GM19395 (cell line): ENCODE measurements around the gene CDH23.

Experiments used
- ATAC-seq: cut with Tn5 transposase; IDR thresholded peaks from one replicate; pipeline ENCODE4 v1.9.1; 2021; ENCODE audit warnings: mild to moderate bottlenecking, moderate library complexity; ENCODE audit not compliant: unreplicated experiment

Gene CDH23

GRCh38 chr10:71852355-71852937 lies 455.7 kb downstream of the CDH23 start:
- ATAC-seq = no peak

GRCh38 chr10:71854031-71854430 lies 457.3 kb downstream of the CDH23 start:
- ATAC-seq = no peak

- ATAC-seq = no peak
These were observed 459.9 kb downstream of the CDH23 start for GRCh38 chr10:71856619-71857018.

- no peak for ATAC-seq
These were observed 461.5 kb downstream of the CDH23 start for GRCh38 chr10:71857934-71858890.

DNA sequence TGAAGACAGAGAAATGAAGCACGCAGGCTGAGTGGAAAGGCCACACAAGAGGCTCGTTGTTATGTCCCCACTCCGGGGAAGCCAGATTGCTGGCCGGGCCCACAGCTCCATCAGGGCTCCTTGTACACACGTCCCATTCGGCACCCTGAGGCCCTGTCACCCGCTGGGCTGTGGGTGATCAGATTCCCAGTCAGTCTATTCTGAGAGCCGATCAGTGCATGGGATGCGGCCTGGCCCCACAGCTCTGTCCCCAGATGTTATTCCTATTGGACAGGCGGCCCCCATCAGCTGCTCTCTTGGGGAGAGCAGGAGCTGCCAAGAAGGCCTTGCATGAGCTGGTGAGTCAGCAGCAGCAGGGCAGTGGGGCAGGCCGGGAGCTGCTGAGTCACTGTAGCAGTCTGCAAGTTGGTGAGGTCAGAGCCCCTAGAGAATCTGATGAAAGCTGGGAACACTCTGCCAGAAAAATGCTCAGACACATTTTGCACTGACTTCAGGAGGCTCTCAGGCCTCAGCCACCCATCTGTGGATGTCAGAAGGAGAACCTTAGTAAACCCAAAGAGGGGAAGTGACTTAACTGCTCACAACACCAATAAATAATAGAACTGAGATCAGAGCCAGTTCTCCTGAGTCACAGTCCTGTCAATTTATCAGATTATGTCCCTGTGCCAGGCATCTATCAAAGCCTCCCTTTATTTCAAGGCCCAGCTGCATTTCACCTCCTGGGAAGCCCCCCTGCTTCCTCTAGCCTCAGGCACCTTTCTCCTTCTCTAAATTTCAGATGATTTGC lies 463.7 kb downstream of the CDH23 start:
- no peak for ATAC-seq

GRCh38 chr10:71863203-71863602 lies 466.5 kb downstream of the CDH23 start:
- ATAC-seq = no peak

DNA sequence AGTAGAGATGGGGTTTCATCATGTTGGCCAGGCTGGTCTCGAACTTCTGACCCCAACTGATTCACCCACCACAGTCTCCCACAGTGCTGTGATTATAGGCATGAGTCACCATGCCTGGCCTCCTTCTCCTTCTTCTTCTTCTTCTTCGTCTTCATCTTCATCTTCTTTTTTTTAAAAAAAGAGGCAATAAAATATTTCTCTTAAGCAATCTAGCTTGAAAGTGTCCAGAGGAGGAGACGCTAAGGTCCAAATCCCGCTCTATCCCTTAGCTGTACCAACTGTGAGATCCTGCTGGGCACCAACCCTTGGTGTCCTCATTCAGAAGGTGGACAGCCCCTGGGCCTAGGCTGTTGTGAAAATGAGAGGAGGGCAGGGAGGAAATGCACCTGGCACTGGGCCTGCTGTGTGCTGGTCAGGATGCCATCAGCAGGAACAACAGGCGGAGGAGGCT lies 468.2 kb downstream of the CDH23 start:
- no peak for ATAC-seq
